ENCODE results near the gene WWOX. TPM values are rescaled to one million over a fixed set of nuclear protein-coding genes. Genes with fewer than 3 reads are reported as not detected.

Gene WWOX
- total RNA-seq, 1 donor from 2014 or later: 19.0 TPM

DNA sequence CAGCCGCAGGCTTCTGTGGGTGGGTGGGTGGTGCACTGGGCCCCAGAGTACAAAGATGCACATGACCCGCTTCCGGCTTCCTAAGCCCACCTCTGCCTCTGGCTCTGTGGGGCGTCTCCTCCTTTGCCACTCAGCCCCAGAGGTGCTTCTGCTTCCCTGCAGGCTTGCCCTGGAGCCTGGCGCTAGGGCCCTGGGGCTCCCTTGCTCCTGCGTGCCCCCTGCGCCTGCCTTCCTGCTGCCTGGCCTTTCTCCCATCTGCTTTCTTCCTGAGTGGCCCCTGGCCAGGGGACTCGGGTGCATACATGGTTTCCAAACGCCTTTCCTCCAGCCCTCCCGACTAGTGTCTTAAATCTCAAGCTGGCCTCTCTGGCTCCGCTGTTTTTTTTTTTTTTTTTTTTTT is 3.4 kb downstream of the WWOX start:
- intact Hi-C loops (cut with micrococcal nuclease): no loop called here

DNA sequence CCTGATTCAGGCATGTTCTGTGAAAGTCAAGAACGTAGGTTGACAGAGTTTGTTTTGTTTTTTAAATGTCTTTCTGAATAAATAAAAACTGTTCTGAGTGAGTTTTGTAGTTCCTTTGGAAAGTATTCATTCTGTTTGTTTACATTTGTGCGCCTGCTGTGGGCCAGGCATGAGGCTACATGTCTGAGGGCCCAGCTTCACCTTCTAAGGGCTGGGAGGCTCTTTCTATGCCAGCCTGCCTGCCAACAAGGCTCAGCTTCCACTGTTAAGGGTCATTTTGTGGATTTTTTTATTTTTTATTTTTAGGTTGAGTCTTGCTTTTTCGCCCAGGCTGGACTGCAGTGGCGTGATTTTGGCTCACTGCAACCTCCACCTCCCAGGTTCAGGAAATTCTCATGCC is 6.1 kb downstream of the WWOX start:
- intact Hi-C loops (cut with micrococcal nuclease): no loop called here

DNA sequence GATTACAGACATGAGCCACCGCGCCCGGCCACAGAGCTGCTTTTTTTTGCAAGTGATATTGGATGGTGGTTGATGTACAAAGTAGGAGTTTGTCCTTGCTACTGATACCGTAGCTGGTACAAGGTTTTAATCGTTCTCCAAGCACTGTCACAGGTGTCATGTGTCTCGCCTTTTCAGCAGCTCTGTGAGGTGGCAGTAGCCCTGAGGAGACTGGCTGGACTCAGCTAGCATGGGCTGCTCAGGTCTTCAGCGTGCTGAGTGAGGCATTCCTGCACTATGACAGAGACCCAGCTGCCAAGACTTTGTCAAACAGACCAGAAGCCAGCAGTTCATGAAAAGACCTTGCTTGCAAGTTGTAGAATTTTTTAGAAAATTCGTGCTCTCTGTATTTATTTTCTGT is 7.2 kb downstream of the WWOX start:
- intact Hi-C loops (cut with micrococcal nuclease): no loop called here

DNA sequence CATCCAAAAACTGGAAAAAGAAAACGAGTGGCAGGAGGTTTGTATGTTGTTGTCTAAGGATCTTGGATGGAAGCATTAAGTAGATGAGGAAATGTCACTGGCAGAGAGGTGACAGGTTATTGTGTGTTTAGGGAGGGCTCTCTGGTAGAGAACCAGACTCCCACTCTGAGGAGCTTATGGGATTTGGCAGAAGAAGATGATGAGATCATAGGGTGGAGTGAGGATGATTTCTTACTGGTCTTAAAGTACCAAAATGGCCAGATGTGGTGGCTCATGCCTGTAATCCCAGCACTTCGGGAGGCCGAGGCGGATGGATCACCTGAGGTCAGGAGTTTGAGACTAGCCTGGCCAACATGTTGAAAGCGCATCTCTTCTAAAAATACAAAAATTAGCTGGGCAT is 9.0 kb downstream of the WWOX start:
- intact Hi-C loops (cut with micrococcal nuclease): no loop called here

DNA sequence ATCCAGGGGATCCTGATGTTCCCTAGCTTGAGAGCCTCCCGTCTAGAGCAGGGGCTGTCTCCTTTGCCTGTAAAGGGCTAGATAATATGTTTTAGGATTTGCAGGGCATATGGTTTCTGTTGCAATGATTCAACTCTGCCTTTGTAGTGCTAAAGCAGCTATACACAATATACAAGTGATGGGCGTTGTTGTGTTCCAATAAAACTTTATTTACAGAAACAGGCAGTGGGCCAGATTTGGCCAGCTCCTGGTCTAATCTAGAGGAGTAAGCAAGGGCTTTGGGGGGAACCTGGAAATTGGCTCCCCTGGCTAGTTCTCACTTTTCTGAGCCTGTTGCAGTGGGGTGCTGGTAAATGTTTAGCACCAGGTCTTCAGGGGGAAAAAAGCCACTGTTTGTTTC is 13.8 kb downstream of the WWOX start:
- intact Hi-C loops (cut with micrococcal nuclease): no loop called here

DNA sequence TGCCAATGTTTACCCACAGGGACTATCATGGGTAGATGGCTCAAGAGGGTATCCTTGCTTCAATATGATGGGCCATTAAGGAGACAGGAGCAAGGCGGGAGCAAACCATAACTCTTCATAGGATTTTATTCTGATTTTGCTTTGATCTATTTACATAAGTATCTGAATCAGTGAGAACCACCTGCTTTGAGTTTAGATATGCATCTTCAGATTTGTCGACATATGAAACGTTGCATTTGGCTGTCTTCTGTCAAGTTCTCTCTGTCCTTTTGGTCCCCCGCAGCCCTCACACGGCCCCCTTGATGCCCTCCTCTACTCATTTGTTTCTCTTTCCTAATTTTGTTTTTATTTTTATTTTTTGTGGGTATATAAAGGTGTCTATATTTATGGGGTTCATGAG is 16.2 kb downstream of the WWOX start:
- intact Hi-C loops (cut with micrococcal nuclease): no loop called here

DNA sequence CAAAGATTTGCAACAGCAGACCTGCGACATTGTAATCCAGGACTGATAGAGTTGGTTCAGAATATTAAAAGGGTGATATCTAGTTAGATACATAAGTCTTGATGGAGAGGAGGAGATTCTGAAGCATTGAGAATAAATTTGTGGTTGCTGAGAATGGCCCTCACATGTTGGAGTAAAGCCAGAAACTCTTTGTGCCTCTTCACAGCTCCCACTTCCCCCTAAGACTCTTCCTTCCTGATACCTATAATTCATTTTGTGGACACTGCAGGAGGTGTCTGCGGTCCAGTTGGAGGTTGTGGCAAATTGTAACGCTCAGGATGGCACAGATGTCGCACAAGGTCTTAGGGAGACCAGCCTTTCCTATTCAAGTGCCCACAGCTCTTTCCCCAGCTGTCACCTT is 17.5 kb downstream of the WWOX start:
- intact Hi-C loops (cut with micrococcal nuclease): no loop called here

DNA sequence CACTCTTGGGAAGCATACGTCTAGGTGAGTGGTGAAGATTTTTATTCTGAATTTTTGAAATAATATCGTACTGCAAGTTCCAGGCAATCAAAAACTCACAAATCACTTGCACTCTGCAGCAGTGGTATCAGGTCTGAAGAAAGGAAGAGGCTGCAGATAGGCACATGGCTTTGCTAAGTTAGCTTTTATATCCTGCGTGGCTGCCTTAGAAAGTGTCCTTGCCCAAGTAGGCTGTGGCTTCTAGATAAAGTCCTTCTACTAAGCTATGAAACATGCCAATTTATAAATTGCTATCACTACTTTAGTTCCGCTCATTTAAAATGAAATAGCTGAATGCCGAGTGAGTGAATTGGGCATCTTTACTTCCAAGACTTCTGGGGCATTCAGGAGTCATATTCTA is 17.9 kb downstream of the WWOX start:
- intact Hi-C loops (cut with micrococcal nuclease): no loop called here

DNA sequence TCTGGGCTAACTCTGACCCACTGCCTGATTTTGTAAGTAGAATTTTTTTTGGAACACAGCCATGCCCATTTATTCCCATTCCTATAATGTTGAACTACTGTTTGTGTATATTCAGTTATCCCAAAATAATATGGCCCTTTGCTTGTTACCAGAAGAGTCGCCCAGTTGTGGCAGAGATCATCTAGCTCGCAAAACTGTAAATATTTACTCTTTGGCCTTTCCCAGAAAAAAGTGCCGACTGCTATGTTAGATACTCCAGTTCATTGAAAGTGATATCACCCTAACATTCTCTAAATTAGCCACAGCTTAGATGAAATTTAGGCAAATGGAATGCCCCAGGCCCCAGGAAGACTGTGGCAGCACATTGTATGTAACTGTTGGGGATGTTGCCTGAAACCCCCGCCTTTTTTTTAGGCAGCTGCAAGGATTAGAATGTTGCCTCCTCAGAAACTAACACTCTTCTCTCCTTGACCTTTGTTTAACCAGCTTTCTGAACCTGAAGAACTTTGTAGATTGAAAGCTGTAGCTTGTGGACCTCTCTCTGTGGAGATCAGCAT is 19.1 kb downstream of the WWOX start:
- intact Hi-C loops (cut with micrococcal nuclease): no loop called here

DNA sequence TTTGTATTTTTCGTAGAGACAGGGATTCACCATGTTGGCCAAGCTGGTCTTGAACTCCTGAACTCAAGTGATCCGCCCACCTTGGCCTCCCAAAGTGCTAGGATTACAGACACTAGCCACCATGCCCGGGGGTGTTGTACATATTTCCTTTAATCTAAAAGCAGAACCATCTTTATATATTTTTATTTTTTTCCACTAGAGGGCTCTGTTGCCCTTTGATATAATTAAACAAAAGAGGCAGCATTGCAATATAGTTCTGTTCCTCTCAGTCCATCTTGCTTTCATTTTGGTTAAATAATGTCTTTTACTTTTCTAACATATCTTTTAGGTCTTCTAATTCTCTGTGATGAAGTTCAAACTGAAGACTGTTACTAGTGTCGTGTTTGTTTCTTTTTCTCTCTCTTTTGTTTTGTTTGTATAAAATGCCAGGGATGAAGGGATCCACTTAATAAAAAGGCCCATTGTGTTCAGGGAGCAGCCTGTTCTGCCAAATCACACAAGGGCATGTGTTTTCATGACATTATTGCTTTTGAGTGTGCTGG is 23.4 kb downstream of the WWOX start:
- intact Hi-C loops (cut with micrococcal nuclease): loop anchor here (1.0 to 2.0 kb wide), 4 partner anchors 23 to 1480 kb away; no protein-coding TSS in a partner anchor

DNA sequence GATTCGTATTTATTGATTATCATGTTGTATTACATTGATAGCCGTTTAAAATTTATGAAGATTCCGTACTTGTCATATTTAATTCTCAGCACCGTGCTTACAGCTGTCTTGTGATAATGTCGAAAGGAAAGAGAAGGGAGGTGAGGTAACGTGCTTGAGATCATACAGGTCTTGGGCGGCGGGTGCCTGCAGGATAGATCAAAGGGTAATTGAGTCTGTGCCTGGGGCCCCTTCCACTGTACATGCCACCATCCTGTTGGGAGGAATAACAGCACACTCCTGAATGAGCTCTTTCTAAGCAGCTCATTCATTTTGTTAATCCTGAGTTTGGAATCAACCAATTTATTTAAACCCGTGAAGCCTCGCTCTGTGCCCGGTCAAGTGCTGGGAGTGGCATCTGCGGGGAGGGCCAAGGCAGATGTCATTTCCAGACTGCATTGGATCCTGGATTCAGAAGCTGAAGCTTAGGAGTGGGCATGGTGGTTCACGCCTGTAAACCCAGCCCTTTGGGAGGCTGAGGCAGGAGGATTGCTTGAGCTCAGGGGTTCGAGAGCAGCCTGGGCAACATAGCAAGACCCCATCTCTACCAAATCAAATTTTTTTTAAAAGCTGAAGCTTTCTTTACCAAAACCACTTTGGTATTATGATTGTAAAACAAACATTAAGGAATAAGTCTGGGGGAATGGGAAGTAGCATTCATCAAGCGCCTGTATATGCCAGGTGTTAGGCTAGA is 25.8 kb downstream of the WWOX start:
- intact Hi-C loops (cut with micrococcal nuclease): no loop called here

DNA sequence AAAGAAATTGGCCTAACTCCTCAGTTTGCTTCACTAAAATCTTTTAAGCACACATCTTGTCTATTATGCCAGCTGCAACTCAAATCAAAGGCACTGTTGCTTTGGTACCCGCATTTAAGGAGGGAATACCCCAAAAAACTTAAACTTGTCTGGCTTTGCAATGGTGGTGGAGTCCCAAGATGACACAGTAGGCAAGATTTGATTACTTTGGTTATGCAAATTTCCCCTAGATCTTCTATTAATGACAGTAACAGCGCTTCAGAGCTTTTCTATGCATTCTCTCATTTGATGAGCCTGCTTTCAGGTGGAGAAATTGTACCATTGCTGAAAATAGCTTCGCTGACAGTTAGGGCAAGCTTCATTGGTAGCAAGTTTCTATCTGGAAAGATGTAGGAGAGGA is 27.2 kb downstream of the WWOX start:
- intact Hi-C loops (cut with micrococcal nuclease): no loop called here

DNA sequence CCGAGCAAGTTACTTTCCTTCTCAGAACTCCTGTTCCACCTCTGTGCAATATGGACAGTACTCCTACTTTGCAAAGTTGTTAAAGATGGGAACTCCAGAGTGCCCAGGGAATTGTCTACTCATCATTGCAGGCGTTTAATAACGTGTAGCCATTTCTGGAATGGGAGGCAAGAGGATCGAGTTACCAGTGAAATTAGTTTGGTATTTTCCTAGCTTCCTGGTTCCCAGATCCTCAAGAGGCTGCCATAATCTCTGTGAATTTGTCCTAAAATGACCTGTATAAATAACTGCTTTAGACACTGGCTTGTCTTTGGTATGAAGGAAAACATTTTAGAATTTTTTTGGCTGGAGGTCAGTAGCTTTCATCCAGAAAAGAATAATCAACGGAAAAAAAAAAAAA is 27.7 kb downstream of the WWOX start:
- intact Hi-C loops (cut with micrococcal nuclease): no loop called here

DNA sequence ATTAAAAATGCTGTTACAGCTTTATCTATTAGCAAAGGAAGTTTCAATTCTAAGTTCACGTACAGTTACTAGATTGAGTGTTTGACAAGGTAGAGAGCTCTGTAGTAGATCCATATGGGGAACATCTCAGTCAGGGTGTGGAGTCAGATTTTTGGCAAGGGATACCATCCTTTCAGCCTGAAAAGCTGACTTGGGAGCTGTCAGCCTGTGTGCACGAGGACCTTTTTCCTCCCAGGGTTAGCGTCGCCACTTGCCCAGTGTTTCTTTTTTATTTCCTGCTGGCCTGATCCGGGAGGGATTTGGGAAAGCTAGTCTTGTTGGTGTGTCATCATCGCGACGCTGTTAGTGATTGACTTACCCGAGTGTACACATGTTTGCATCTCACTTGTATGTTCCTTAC is 29.5 kb downstream of the WWOX start:
- intact Hi-C loops (cut with micrococcal nuclease): no loop called here

DNA sequence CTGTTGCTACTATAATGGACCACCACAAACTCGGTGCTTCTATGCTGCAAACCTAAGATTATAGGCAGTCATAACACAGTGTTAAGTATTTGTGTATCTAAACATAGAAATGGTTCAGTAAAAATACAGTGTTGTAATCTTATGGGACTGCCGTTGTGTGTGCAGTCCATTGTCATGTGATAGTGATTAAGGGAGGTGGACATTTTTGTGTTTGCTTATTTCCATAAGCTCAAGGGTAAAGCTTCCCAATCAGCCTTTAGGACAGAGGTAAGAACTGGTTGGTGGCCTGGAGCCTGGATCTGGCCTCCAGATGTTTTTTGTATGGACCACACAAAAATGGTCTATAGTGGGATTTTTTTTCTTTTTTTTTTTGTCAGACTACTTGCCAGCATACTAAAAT is 29.9 kb downstream of the WWOX start:
- intact Hi-C loops (cut with micrococcal nuclease): no loop called here

DNA sequence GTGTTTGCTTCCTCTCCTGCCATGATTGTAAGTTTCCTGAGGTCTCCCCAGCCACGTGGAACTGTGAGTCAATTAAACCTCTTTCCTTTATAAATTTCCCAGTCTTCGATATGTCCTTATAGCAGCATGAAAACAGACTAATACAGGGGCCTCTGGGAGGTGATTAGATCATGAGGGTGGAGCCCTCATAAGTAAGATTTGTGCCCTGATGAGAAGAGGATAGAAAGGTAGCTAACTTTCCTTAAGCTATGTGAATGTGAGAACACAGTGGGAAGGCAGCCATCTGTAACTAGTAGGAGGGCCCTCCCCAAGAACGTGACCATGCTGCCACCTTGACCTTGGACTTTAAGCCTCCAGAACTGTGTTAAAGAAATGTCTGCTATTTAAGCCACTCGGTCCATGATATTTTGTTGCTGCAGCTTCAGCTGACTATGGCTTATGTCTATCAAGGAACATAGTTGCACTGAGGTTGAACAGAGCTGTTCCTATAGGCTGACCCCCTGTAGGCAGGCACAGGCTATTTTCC is 30.7 kb downstream of the WWOX start:
- intact Hi-C loops (cut with micrococcal nuclease): no loop called here

DNA sequence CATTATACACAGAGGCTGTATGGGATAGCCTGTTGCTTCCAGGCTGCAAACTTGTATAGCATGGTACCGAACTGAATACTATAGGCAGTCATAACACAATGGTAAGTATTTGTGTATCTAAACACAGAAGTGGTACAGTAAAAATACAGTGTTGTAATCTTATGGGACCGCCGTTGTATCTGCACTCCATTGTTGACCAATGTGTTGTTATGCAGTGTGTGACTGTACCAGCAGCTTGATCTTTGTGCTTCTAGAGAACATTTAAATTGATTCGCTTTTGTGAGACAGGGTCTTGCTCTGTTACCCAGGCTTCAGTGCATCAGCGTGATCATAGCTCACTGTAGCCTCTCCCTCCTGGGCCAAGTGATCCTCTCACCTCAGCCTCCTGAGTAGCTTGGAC is 31.5 kb downstream of the WWOX start:
- intact Hi-C loops (cut with micrococcal nuclease): no loop called here

DNA sequence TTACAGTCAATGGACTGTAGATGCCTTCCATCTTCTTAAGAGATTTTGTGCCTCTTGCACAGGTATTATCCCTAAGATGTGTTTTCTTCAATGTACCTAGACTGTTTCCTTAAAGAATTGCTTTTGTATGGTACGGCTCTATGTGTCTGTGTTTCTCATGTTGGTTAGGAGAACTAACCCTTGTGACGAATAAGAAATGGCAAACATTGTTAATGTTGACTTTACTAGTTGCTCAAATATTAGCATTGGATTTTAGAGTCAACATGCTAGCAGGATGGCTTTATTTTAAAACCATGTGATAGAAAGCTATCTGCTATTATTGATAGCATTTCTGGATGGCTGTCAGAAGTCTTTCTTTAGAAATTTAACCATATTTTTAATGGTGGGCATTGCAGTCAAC is 34.5 kb downstream of the WWOX start:
- intact Hi-C loops (cut with micrococcal nuclease): no loop called here

DNA sequence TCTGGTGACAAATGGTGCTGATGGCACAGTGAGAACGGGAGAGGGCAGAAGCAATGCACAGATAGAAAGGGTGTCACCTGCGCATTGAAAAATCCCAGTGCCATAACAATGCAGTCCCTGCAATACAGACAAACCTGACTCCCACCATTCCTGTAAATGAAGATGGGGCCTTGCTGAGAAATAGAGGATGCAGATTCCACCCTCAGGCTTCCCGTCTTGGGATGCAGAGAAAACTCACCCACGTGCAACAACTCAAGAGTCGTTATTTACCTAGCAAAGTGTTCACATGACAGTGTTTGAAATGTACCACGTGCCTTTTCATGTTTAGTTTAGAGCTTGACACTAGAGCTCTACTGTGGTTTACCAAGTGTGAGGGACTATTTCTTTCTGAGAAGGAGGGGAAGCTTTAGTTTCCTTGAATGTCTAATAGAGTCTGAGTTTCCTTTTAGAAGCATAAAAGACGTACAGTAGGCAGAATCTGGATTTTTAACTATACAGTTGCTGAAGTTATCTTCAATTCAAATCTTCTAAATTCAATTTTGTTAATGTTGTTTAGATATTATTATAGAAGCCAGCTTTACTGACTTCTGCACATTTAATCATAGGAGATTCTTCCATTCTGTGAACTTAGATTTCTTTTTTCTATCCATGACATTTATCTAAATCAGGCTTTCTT is 35.6 kb downstream of the WWOX start:
- intact Hi-C loops (cut with micrococcal nuclease): no loop called here

DNA sequence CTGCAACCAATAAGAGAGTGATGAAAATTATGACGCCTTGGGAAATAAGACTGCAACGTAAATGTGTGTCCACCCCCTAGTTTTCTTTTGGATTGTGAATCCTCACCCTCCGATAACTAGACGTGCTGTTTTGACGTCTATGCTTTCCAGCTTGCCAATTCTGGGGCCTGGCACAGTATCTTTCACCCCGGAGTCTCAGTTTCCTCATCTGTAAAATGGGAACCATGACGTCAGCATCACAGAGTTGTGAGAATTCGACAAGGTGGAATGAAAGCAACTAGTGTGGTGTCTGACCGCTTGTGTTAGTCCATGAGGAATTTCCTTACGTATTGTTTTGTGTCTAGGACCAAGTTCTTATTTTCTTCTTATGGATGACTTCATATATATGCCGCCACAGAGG is 37.7 kb downstream of the WWOX start:
- intact Hi-C loops (cut with micrococcal nuclease): no loop called here

DNA sequence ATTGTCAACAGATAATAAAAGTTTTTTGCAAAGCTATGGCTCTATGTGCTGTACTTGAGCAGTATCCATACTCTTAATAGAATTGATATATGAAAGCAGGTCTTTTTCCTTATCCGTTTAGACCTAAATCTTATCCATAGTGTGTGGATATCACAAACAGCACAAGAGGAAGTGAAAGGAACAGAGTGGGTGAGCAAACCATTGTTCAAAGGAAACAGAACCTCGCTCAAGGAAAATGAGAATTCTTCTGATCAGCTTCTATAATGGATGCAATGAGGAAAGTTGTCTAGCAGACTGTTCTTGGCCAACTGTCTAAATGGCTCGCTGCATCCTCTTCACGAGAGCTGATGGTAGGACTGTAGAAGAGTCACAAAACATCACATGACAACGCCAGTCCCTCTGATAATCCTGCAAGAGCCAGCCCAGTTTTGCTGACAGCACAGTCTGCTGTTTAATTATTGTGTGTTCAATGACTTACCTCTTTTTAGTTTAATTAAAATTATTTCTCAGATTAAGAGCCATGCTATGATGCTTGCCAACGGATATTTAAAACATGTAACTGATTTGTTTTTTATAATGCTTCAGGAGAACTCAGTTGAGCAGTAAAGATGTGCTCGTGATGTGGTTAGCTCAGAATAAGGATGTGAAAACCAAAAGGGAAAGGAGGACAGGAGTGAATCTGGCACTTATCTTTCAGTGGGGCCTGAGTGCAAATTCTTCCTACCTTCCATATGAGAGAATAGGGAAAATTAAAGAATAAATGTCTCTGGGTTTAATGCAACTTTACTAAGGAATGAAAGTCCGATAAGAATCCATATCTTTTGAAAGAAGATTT is 38.5 kb downstream of the WWOX start:
- intact Hi-C loops (cut with micrococcal nuclease): no loop called here
